Heart left ventricle (tissue), 16 donors: ENCODE measurements around the gene SNRNP48. TPM values are rescaled to one million over a fixed set of nuclear protein-coding genes. Genes with fewer than 3 reads are reported as not detected.
A peak's percentile ranks its signal among the peaks of the same experiment; 100 is the strongest.

Experiments used
- ATAC-seq, 4 donors: fragments of 200-7000 bp; cut with Tn5 transposase; one replicate each; pipeline ENCODE4 v1.9.1; 2020 to 2022; ENCODE audit warnings: moderate library complexity in 4 of 4, mild to moderate bottlenecking in 3 of 4, moderate number of reproducible peaks in 1 of 4
- DNase-seq, 5 donors: peaks; one replicate each; pipeline ENCODE4 v3.0.0-alpha.2; 2020
- H3K27ac ChIP-seq, 12 donors: fragments of 200-600 bp; sonication (generic) in 4 of 12; one replicate each; pipeline versions ENCODE4 v1.5.0 to v1.8.0; 2016 to 2022; ENCODE audit warnings: mild to moderate bottlenecking in 2 of 12
- H3K27me3 ChIP-seq, 9 donors: fragments of 200-600 bp; sonication (generic) in 2 of 9; one replicate each; pipeline versions ENCODE4 v1.5.1 to v1.8.0; 2016 to 2022; ENCODE audit warnings: mild to moderate bottlenecking in 3 of 9
- H3K36me3 ChIP-seq, 9 donors: fragments of 200-600 bp; sonication (generic) in 2 of 9; one replicate each; pipeline versions ENCODE4 v1.5.0 to v1.8.0; 2018 to 2022; ENCODE audit warnings: mild to moderate bottlenecking in 2 of 9
- H3K4me1 ChIP-seq, 12 donors: fragments of 200-600 bp; sonication (generic) in 4 of 12; one replicate each; pipeline versions ENCODE4 v1.5.0 to v1.8.0; 2016 to 2022; ENCODE audit warnings: mild to moderate bottlenecking in 3 of 12
- H3K4me3 ChIP-seq, 12 donors: fragments of 200-600 bp; sonication (generic) in 4 of 12; one replicate each; pipeline versions ENCODE4 v1.5.0 to v1.8.0; 2017 to 2022; ENCODE audit warnings: mild to moderate bottlenecking in 9 of 12, moderate library complexity in 4 of 12
- H3K9me3 ChIP-seq, 12 donors: fragments of 200-600 bp; sonication (generic) in 4 of 12; one replicate each; pipeline versions ENCODE4 v1.5.0 to v1.8.0; 2016 to 2022; ENCODE audit warnings: mild to moderate bottlenecking in 1 of 12
- CTCF ChIP-seq, 12 donors: fragments of 200-600 bp; sonication (generic) in 4 of 12; IDR thresholded peaks; one replicate each; pipeline versions ENCODE4 v1.5.0 to v1.8.0; 2018 to 2022; ENCODE audit warnings: antibody characterized with exemption in 12 of 12, mild to moderate bottlenecking in 5 of 12
- POLR2A ChIP-seq, 2 donors: fragments of 450-650 bp; IDR thresholded peaks; one replicate each; pipeline ENCODE4 v1.6.1; 2017; ENCODE audit warnings: antibody characterized with exemption in 2 of 2, mild to moderate bottlenecking in 2 of 2, moderate library complexity in 2 of 2
- WGBS, 4 donors: extraction: QIAGEN DNeasy Blood & Tissue Kit in 2 of 4; methylation state at CpG; one replicate each; pipeline versions ENCODE4 v1.1.5 to v1.1.7; 2013 to 2018; 5-methylcytosine and 5-hydroxymethylcytosine counted together
- intact Hi-C, 10 donors: fragments of 100-400 bp; cut with DNase I; formaldehyde crosslinking; loops; one replicate each; pipeline versions ENCODE4 v1.11.1 to v1.14.2; 2022
- polyA plus RNA-seq, 2 donors: library from polyadenylated mRNA; stranded (reverse); fragments of 200-250 nt; gene quantifications; one replicate each; pipeline ENCODE4 v1.2.3, GENCODE V29; 2013
- total RNA-seq, 9 donors: library from RNA; depleted of rRNA in 2 of 9; stranded (reverse); fragments of >200 nt in 2 of 9; fragmentation: NEBNext Ultra II Directional in 3 of 9; extraction: Animal tissue kit (Norgen Biotek cat#: 25700) in 3 of 9; gene quantifications; one replicate each; pipeline versions ENCODE4 v1.1.0 to v1.2.4, GENCODE V29; 2016 to 2023
- donor health status: ischemic (EF 13 %, LVEDD 7.1; RV severe dilation, severe dysfunction).
- donor health status: healthy with polysubstance abuse.
- donor health status: DM: no; HTN: yes; CAD: no.
- donor health status: DM: no; HTN: no; CAD: no.
- donor health status: ischemic (EF 25% LVEDD 6.9; RV normal size, moderate dysfunction).
- donor health status: ischemic (EF 25% LVEDD 5.7; RV mildly dilated, moderate dysfunction).
- donor health status: healthy.
- donor health status: DM: yes; HTN: yes; CAD: no.
- donor health status: ischemic (EF 35%, LVEDD 5.7; RV mildly dilated, moderate dysfunction).
- donor health status: nonischemic (EF 11% LVEDD 7.7; RV severe dilation, severe dysfunction).
- donor health status: DM: yes; HTN: yes; CAD: no.
- donor health status: PGD.
- donor health status: ischemic (EF 29% LVEDD 5.4; RV normal size, mild dysfunction).
- donor health status: nonischemic (EF 23%, LVEDD 6.1; RV moderate dilation, normal function).

Gene SNRNP48
- total and polyA plus RNA-seq, 11 donors, result 8.2 to 25.8 (median 13.3) TPM

GRCh38 chr6:7546383-7546782 is 43.6 kb upstream of the SNRNP48 start:
- peaks cover 0 to 28% (median 3%) of the 10 kb centered on the region in 12 donors for H3K4me1 ChIP-seq
- DNase-seq (no peak), ATAC-seq (no peak)
- 85 to 89% (median 86%) methylated on average over 2 of the region's 2 CpGs for WGBS, 4 donors
- H3K27me3 ChIP-seq, result peaks cover under 1 to 81% (median 26%) of the 10 kb centered on the region in 9 donors
- no peaks in the 10 kb centered on the region for H3K9me3 ChIP-seq
- H3K36me3 ChIP-seq, result no peaks in the 10 kb centered on the region
- H3K27ac ChIP-seq, result peak overlapping the region in 9 of 12 donors; percentile 7 to 97 (median 92)
- no peak overlapping the region for H3K4me3 ChIP-seq
- intact Hi-C loops, result no loop called here
- TF ChIP-seq POLR2A (IDR thresholded peaks at IDR 0.05), result no peak

- peaks cover 0 to 32% (median 2%) of the 10 kb centered on the region in 12 donors for H3K4me1 ChIP-seq
- TF ChIP-seq CTCF (IDR thresholded peaks at IDR 0.05), result no peak
- TF ChIP-seq POLR2A (IDR thresholded peaks at IDR 0.05), result no peak
- 61 to 76% (median 69%) methylated on average over 4 of the region's 4 CpGs for WGBS, 4 donors
- DNase-seq (no peak), ATAC-seq (no peak)
- no peak overlapping the region for H3K4me3 ChIP-seq
- H3K36me3 ChIP-seq, result no peaks in the 10 kb centered on the region
- peak overlapping the region in 5 of 12 donors; percentile 18 to 97 (median 62) for H3K27ac ChIP-seq
- H3K9me3 ChIP-seq, result no peaks in the 10 kb centered on the region
- intact Hi-C loops, result no loop called here
- H3K27me3 ChIP-seq, result peaks cover 0 to 80% (median 20%) of the 10 kb centered on the region in 9 donors
Observed at GRCh38 chr6:7546896-7547295, 43.1 kb upstream of the SNRNP48 start.

GRCh38 chr6:7547315-7547714 is 42.7 kb upstream of the SNRNP48 start:
- intact Hi-C loops, result no loop called here
- ATAC-seq (no peak), DNase-seq (no peak)
- TF ChIP-seq POLR2A (IDR thresholded peaks at IDR 0.05) (no peak), CTCF (IDR thresholded peaks at IDR 0.05) (no peak)
- Histone ChIP-seq H3K27ac (peak overlapping the region in 5 of 12 donors; percentile 33 to 78 (median 72)), H3K4me1 (peaks cover 0 to 32% (median 2%) of the 10 kb centered on the region in 12 donors), H3K4me3 (no peak overlapping the region), H3K27me3 (peaks cover 0 to 76% (median 16%) of the 10 kb centered on the region in 9 donors), H3K36me3 (no peaks in the 10 kb centered on the region), H3K9me3 (no peaks in the 10 kb centered on the region)
- WGBS, 4 donors, result 90 to 97% (median 92%) methylated on average over 4 of the region's 4 CpGs

- Histone ChIP-seq H3K27me3 (peaks cover 0 to 49% (median 3%) of the 10 kb centered on the region in 9 donors), H3K27ac (no peak overlapping the region), H3K9me3 (no peaks in the 10 kb centered on the region), H3K4me3 (no peak overlapping the region), H3K36me3 (no peaks in the 10 kb centered on the region), H3K4me1 (peaks cover 0 to 46% (median 7%) of the 10 kb centered on the region in 12 donors)
- 85 to 93% (median 90%) methylated on average over 2 of the region's 2 CpGs for whole genome bisulfite sequencing, 4 donors
- DNase-seq (no peak), ATAC-seq (no peak)
- TF ChIP-seq CTCF (IDR thresholded peaks at IDR 0.05), result no peak
- TF ChIP-seq POLR2A (IDR thresholded peaks at IDR 0.05), result no peak
- intact Hi-C loops, result loop anchor here in 2 of 10 donors (10.0 kb wide), 2 partner anchors 116 to 126 kb away; no protein-coding TSS in a partner anchor
Observed at GRCh38 chr6:7550433-7550801, 39.6 kb upstream of the SNRNP48 start.
